ENCODE results near the gene AGFG2.

Gene AGFG2

DNA sequence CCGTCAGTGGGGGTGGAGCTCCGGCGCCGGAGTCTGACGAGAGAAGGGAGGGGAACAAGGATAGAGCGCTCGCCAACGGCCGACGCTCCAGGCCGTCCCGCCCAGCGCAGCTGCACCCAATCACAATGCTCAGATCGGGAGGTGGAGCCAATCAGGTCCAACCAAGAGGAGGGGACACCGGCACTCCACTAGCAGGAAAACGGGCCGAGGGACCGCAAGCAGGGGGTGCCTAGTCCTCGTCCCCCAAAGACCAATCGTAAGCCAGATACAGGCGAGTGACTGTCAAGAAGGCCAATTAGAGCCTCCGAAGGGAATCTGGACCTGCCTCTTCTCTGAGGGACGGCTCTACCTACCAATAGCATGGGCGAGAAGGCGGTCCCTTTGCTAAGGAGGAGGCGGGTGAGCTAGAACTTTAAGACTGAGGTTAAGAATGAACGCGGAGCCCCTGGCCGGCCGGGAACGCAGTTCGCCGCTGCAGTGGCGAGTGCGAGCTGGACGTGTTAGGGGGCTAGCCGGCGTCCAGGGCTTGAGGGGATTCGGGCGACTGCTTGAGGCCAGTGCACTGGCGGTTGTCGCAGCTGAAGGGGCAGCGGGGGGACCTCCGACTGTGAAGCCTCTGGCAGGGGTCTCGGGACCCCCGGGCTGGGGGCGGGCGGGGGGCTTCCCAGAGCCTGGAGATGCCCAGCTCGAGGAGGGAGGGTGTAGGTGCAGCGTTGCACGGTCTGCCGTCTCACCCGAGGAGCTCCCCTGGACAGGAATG is 47.4 kb downstream of the AGFG2 start, which contains the start of gene FBXO24:
Gene FBXO24, plus strand, starts transcription at position 63 of the 760 bp plus-strand sequence. Its CDS starts 298 bp downstream, at position 361.
- peak; percentile 100 for DNase-seq (ENCODE audit: low spot score)

DNA sequence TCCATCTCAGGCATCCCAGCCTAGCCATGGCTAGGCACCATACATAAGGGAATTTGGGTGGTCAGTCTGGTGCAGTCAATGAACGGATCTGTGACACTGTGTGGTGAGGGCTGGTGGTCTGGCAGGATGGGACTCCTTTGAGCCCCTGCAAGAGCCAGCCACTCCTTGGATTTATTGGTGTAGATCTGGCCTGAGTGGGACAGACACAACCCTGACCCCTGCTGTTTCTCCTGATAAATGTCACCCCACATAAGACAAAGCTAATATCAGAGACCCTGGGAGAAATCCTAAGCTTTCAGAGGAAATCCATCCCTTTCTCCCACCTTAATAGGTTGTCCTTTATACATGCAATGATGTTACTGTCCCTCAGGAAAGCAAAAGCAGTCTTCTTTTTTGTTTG is 49.4 kb downstream of the AGFG2 start:
- DNase-seq (ENCODE audit: low spot score), result peak; percentile 25

DNA sequence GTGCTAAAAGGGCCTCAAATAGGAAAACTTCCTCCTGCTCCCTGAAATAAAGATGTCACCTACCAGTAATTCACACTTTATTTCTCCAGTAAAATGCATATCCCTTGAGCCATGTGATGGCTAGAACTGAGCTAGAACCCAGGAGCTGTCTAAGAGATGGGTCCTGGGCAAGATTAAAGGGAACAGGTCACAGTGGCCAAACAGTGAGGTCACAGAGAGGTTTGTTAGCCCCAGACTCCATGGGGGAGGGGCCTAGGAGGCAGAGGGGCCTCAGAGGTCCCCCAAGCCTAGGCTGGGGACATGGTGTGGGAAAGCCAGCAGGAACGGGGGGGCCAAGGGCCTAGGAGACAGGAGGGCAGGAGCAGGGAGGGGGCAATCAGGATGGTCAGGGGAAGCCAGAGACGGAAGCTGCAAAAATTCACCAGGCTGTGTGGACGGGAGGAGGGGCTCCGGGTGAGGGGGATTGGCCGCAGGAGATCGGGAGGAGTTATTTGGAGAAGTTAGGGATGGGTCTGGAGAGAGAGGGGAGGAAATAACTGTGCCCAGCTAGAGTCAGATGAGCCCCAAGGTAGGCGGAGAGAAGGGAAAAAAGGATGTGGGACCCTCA is 50.4 kb downstream of the AGFG2 start:
- no peak for DNase-seq (ENCODE audit: low spot score)

DNA sequence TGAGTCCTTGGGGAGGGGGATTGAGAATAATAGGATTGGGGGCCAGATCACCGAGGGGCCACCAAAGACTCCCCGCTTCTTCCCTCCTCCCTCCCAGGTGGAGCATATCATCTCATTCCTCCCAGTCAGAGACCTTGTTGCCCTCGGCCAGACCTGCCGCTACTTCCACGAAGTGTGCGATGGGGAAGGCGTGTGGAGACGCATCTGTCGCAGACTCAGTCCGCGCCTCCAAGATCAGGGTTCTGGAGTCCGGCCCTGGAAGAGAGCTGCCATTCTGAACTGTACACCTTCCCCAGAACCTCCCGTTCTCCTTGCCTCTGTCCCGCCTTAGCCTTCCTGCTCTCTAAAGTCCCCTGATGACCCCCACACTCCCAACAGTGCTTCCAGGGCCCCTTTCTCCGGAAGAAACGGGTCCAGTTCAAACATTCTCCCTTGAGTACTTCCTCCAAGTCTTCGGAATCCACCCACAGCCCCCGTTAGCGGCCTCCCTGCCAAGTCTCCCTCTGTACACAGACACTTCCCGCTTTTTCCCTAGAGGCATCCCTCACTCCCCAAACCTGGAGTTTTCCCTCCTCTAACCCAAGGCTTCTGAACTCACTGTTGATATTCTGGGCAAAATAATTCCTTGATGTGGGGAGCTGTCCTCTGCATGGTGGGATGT is 51.2 kb downstream of the AGFG2 start:
- no peak for DNase-seq (ENCODE audit: low spot score)

DNA sequence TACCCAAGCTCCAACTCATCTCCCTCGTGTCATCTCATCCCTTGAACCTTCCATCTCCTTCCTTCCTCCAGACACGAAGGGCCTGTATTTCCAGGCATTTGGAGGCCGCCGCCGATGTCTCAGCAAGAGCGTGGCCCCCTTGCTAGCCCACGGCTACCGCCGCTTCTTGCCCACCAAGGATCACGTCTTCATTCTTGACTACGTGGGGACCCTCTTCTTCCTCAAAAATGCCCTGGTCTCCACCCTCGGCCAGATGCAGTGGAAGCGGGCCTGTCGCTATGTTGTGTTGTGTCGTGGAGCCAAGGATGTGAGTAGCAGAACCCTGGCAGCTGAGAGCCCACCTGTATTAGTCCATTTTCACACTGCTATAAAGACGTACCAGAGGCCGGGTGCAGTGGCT is 52.6 kb downstream of the AGFG2 start:
- no peak for DNase-seq (ENCODE audit: low spot score)

DNA sequence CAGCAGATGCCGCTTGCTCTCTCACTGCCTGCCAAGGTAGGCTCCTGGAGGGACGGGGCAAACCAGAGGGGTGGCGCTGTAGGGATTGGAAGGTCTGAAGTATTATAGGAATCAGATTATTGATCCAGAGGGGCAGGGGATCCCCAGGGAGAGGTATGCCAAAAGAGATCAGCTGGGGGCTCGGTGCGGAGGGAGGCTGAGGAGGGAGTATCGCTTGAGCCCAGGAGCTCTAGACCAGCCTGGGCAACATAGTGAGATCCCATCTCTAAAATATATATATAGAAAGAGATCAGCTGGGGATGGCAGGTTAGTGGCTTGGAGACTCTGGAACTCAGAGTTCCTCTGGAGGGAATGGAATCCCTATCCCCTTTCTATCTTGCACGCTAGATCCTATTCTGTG is 56.2 kb downstream of the AGFG2 start:
- no peak for DNase-seq (ENCODE audit: low spot score)

DNA sequence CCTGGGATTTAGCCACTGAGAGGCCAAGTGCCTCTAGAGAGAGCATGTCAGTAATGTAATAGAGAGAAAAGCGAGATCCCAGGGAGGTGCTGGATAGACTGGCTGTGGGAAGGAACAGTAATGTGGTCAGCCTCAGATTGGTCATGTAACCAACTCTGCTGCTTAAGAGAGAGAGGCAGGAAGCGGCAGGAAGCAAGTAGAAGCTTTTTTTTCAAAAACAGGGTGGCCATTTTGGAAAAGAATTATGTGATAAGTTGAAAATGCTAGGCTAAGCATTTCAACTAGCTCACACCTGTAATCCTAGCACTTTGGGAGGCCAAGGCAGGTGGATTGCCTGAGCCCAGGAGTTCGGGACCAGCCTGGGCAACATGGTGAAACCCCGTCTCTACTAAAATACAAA is 59.4 kb downstream of the AGFG2 start:
- peak; percentile 13 for DNase-seq (ENCODE audit: low spot score)

DNA sequence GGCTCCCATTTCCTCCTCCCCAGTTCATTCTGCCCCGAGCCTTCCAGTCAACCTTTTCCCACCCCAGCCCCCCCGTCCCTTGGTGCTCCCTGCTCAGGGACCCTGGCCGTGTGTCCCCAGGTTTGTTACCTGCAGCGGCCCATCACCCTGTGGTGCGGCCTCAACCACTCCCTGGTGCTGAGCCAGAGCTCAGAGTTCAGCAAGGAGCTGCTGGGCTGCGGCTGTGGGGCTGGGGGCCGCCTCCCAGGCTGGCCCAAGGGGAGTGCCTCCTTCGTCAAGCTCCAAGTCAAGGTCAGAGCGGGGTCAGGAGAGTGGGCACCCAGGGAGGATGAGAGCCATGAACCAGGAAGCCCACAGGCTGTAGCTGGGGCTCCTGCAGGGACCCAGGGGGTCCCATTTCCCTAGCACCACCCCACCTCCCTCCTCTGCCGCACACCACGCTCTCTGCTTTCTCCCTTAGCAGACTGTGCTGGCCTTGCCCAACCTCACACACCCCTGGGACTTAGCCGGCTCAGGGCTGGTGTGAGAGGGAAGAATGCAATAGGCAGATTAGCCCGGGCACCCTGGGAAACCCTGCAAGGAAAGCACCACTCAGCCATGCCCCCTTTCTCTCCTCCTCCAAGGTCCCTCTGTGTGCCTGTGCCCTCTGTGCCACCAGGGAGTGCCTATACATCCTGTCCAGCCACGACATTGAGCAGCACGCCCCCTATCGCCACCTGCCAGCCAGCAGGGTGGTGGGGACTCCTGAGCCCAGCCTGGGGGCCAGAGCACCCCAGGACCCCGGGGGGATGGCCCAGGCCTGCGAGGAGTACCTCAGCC is 61.1 kb downstream of the AGFG2 start:
- no peak for DNase-seq (ENCODE audit: low spot score)

DNA sequence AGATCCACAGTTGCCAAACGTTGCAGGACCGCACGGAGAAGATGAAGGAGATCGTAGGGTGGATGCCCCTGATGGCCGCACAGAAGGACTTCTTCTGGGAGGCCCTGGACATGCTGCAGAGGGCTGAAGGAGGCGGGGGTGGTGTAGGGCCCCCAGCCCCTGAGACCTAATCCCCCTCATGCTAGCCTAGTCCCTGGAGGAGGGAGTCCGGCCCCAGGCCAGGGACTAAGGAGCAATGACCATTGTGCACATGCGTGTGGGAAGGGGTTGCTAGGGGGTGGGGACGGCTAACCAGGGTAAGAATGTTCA is 61.7 kb downstream of the AGFG2 start:
- DNase-seq (ENCODE audit: low spot score), result no peak

DNA sequence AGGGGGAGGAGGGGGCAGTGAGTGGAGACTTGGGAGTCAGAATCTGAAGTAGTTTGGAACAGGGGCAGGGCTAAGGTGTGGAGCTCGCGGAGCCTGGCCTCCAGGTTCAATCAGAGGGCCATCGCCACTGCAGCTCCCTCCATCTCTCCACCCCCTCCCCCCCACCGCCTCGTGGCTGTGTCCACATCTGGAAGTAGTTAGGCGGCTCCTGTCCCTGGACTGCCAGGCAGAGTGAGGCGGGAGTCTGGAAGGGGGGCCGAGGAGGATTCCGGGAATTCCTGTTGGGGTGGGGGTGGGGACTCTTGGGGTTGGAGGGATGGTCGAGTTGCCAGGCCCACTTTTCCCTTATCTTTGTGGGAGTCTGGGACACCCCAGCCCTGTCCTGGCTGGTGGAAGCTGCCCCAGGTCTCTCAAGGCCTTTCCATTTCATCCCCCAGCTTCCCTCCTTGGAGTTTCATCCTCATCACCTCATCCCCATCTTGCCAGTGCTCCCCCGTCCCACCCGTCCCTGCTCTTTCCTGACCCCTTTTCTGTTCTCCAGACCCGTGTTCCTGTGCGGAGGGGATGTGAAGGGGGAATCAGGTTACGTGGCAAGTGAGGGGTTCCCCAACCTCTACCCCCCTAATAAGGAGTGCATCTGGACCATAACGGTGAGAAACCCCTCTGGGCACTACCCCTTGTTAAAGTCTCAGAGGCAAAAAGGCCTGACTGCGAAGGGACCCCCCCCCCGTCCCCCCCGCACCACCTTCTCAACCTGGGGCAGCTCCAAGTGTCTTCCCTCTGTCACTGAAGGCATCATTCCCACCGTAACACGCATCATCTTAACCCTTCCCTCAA is 64.1 kb downstream of the AGFG2 start:
- no peak for DNase-seq (ENCODE audit: low spot score)

DNA sequence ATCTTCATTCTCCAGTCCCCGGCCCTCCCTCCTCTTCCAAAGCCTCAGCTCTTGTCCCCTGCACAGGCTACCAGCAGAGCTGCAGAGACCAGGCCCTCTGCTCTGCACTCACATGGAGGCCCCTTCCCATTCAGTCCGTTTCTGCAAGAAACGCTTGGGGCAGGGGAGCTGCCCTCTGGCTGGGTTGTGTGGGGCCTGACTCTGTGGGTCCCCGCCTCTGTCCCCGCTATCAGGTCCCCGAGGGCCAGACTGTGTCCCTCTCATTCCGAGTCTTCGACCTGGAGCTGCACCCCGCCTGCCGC is 64.7 kb downstream of the AGFG2 start:
- DNase-seq (ENCODE audit: low spot score), result no peak

DNA sequence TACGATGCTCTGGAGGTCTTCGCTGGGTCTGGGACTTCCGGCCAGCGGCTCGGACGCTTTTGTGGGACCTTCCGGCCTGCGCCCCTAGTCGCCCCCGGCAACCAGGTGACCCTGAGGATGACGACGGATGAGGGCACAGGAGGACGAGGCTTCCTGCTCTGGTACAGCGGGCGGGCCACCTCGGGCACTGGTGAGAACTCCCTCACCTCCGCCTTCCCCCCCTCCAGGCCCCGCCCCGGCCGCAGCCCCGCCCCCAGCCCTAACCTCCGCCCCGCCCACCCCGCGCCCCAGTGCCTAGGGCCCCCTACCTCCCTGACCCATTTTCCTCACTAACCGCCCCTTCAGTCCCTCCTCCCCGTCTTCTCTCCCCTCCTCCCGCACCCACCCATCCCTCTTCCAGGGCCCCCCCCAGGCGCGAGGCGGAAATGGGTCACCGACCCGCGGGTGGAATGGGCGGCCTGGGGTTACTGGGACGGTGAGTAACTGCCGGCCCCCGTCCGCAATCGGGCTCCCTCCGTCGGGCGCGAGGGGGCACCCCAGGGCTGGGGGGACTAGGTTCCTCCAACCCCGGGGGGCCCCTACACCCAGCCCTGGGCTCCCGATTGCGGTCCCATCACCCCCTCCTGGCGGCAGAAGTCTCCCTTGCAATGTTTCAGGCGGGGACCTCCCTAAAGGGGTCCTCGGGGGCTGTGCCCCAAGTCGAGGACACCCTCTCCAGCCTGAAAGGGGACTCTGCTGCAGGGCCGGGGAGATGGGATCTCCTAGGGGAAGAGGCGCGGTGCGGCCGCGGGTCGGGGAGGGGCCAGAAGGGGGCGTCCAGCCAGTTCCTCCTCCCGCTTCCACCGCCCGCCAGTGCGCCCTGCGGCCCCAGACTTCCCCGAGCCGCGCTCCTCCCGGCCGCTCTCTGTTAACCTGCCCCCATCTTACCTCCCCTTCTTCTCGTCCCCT is 65.3 kb downstream of the AGFG2 start:
- DNase-seq (ENCODE audit: low spot score), result peak; percentile 67

DNA sequence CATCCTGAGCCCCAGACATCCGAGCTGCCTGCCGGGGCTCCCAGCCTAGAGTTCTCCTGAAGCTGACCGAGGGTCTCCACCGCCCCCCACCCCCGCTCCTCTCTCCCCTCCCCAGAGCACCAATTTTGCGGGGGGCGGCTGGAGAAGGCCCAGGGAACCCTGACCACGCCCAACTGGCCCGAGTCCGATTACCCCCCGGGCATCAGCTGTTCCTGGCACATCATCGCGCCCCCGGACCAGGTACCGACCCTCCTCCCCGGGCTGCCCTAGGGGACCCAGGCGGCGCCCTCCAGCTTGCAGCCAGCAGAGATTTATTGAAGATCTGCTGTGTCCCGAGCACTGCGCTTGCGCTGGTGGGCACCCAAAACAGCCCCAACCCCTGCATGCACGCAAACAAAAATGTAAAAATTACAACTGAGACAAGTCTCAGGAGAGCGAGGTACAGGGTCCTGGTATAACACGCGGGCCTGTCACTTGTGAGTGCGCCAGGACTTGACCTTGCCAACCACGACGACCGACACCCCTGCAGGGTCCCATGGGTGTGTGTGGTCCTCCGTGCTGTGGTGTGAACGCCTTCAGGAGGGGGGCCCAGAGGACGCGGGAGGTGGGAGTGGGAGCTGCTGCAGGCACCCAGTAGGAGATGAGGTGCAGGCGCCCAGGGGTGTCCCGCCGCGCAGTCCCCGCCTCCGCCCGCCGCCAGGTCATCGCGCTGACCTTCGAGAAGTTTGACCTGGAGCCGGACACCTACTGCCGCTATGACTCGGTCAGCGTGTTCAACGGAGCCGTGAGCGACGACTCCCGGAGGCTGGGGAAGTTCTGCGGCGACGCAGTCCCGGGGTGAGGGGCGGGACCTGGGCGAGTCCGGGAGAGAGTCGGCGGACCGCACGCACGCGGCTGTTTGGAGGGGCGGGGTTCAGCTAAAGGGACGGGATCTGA is 66.2 kb downstream of the AGFG2 start:
- DNase-seq (ENCODE audit: low spot score), result peak; percentile 49

DNA sequence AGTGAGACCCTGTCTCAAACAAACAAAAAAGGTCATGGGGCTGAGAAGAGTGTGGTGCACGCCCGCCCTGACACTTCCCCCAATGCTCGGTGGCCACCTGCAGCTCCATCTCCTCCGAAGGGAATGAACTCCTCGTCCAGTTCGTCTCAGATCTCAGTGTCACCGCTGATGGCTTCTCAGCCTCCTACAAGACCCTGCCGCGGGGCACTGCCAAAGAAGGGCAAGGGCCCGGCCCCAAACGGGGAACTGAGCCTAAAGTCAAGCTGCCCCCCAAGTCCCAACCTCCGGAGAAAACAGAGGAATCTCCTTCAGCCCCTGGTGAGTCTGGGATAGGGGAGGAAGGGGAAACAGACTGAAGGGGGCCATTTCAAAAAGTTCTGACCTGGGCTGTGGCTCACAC is 67.3 kb downstream of the AGFG2 start:
- no peak for DNase-seq (ENCODE audit: low spot score)

DNA sequence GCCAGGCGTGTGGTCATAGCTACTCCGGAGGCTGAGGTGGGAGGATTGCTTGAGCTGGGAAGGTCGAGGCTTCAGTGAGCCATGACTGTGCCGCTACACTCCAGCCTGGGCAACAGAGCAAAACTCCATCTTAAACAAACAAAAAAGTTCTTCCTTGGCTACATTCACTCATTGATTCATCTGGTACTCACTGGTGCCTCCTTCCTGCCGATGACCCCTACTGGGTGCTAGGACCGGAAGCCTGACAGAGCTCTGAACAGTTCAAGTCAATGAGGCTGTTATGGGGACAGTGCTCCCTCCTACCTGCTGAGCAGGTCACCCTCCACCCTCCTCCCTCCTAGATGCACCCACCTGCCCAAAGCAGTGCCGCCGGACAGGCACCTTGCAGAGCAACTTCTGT is 68.1 kb downstream of the AGFG2 start:
- DNase-seq (ENCODE audit: low spot score), result peak; percentile 66

DNA sequence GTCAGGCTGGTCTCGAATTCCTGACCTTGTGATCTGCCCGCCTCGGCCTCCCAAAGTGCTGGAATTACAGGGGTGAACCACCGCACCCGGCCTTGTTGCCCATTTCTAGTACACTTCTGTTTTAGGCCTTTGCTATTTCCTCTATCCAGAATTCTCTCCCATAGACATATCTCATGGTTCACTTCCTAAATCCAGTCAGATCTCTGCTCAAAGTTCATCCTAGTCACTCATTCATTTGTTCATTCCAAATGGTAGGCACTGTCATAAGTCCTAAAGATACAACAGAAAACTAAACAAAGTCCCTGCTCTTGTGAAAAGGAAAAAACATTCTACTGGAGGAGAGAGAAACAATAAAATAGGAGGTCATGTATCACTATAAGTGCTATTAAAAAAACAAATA is 71.0 kb downstream of the AGFG2 start:
- DNase-seq (ENCODE audit: low spot score), result no peak

DNA sequence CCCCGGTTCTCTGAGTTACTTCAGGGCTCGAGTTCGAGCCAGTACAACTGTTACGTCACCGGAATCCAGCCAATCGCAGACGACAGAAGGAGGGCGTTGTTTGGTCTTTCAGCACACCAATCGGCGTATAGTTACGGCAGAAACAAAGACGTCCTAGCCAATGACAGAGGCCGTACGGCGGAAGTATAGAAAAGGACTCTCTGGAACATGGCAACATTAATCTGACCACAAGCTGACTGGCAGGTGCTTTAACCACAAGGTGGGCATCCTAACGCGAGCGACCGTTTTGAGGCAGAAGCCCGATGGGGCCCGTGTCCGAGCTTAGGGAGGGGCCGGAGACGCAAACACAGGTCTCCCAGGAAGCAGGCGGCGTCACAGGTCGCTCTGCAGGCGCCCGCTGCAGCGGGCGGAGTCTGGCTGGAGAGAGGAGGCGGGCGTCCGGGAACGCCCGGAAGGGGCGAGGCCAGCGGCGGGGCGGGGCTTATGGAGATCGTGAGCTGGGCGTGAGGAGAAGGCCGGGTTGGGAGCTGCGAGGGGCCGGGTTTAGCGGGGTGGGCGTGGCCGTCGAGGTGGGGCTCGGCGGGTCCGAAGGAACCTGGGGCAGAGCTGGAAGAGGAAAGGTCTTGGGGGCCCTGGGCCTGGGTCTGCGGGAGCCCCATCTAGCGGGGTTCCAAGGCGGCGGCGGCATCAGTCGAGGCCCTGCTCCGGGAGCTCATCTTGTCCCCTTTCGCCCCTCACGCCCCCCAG is 73.2 kb downstream of the AGFG2 start, which contains the start of gene MOSPD3:
Gene MOSPD3, plus strand, starts transcription at position 558 of the 747 bp plus-strand sequence. CDS start 252 bp downstream, outside the sequence.
- peak; percentile 99 for DNase-seq (ENCODE audit: low spot score)

DNA sequence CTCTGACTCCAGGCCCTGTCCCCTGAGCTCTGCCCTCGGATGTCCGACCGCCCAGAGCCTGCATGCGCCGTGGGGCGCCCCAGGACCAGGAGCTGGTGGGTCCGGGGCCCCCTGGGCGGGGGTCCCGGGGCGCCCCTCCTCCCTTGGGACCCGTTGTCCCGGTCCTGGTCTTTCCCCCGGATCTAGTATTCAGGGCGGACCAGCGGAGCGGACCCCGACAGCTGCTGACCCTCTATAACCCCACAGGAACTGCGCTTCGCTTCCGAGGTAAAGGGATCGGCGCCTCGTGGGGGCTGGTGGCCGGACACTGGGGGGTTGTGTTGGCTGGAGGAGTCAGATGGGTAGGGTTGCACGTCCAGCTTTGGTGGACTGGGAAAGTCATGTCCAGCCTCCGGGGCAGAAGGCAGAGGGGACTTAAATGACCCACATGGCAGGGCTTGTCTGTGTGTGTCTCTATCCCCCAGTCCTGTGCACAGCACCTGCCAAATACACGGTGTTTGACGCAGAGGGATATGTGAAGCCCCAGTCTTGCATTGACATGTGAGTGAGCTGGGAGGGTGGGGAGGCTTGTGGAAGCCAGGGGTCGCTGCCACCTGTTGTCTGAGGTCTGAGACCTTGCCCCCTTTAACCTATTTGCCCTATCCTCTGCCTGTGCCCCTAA is 73.9 kb downstream of the AGFG2 start:
- DNase-seq (ENCODE audit: low spot score), result no peak
